Measurements from ENCODE around the gene FUNDC2.
A peak's percentile ranks its signal among the peaks of the same experiment; 100 is the strongest.

Gene FUNDC2

GRCh38 chrX:155068165-155068564, 41.5 kb downstream of the FUNDC2 start:
- no peak for DNase-seq
- H3K9ac ChIP-seq (ENCODE audit: low read length) = no peak overlapping the region
- H3K9me2 ChIP-seq (replicated peaks; ENCODE audit: insufficient read depth, low read length) = no peaks in the 10 kb centered on the region
- H3F3A ChIP-seq (ENCODE audit: insufficient read depth, low read length) = no peaks in the 10 kb centered on the region
- no peaks in the 10 kb centered on the region for H3K4me1 ChIP-seq (ENCODE audit: low read length)
- H3K79me2 ChIP-seq (ENCODE audit: low read length) = peaks cover 19% of the 10 kb centered on the region
- H3K9me3 ChIP-seq (replicated peaks; ENCODE audit: insufficient read depth, low read length) = no peaks in the 10 kb centered on the region
- no peak overlapping the region for H2AFZ ChIP-seq (ENCODE audit: low read length)
- H3K27me3 ChIP-seq (replicated peaks; ENCODE audit: insufficient read depth, low read length) = no peaks in the 10 kb centered on the region
- TF ChIP-seq, protein P1, sequence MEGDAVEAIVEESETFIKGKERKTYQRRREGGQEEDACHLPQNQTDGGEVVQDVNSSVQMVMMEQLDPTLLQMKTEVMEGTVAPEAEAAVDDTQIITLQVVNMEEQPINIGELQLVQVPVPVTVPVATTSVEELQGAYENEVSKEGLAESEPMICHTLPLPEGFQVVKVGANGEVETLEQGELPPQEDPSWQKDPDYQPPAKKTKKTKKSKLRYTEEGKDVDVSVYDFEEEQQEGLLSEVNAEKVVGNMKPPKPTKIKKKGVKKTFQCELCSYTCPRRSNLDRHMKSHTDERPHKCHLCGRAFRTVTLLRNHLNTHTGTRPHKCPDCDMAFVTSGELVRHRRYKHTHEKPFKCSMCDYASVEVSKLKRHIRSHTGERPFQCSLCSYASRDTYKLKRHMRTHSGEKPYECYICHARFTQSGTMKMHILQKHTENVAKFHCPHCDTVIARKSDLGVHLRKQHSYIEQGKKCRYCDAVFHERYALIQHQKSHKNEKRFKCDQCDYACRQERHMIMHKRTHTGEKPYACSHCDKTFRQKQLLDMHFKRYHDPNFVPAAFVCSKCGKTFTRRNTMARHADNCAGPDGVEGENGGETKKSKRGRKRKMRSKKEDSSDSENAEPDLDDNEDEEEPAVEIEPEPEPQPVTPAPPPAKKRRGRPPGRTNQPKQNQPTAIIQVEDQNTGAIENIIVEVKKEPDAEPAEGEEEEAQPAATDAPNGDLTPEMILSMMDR (IDR thresholded peaks at IDR 0.05; ENCODE audit: low read length) = no peak
- TF ChIP-seq EZH2 (optimal IDR thresholded peaks at IDR 0.05; ENCODE audit: low read depth, low read length) (no peak), EZH2phosphoT487 (IDR thresholded peaks at IDR 0.05; ENCODE audit: low read length) (no peak)
- no peak overlapping the region for H3K4me2 ChIP-seq (ENCODE audit: low read depth, low read length)
- H3K36me3 ChIP-seq (replicated peaks; ENCODE audit: insufficient read depth, low read length) = no peaks in the 10 kb centered on the region
- no peak overlapping the region for H3K27ac ChIP-seq (ENCODE audit: low read length)
- H4K20me1 ChIP-seq (ENCODE audit: insufficient read depth, low read length) = no peaks in the 10 kb centered on the region
- no peak overlapping the region for H3K4me3 ChIP-seq (ENCODE audit: low read length)

DNA sequence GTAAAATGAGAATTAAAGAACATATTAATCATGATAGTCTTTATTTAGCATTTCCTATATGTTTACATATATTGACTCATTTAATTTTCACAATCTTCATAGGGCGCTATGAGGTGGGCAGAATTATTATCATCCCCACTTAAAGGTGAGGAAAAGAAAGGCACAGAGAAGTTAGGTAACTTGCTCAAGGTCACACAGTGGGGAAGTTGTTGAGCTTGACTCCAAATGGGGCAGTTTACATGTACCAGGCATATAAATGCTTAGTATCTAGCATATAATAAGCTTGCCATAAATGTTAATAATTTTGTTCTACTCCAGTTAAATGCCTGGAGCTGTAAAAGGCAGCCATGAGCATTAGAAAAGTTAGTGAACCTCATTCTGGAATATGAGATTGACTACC, 42.8 kb downstream of the FUNDC2 start:
- H3K4me3 ChIP-seq (ENCODE audit: low read length) = no peak overlapping the region

DNA sequence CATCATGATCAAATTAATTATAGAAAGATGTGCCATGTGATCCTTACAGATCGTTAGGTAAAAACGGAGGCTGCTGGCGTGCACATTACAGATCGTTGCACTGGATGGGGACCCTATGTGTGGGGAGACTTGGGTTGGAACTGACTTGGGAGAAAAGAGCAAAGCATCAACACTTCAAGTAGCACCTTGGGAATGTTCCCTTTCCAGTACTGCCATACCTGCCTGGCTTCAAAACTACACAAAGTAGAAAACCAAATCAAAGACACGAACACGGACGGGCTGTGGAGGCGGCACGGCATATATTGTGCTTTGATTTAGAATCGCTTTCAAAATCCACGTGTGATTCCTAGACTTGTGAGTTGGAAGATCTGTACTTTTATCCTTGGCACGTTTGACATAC, 43.4 kb downstream of the FUNDC2 start:
- Histone ChIP-seq H3K4me2 (ENCODE audit: low read depth, low read length) (peak overlapping the region; percentile 61), H3K4me3 (ENCODE audit: low read length) (peak overlapping the region; percentile 66), H3K27me3 (replicated peaks; ENCODE audit: insufficient read depth, low read length) (no peaks in the 10 kb centered on the region), H4K20me1 (ENCODE audit: insufficient read depth, low read length) (no peaks in the 10 kb centered on the region), H3F3A (ENCODE audit: insufficient read depth, low read length) (no peaks in the 10 kb centered on the region; the same call in 1 of the 2 replicates), H3K9me3 (replicated peaks; ENCODE audit: insufficient read depth, low read length) (no peaks in the 10 kb centered on the region), H3K9me2 (replicated peaks; ENCODE audit: insufficient read depth, low read length) (no peaks in the 10 kb centered on the region), H2AFZ (ENCODE audit: low read length) (peak overlapping the region; percentile 69; the same call in 1 of the 2 replicates), H3K79me2 (ENCODE audit: low read length) (peaks cover 26% of the 10 kb centered on the region), H3K4me1 (ENCODE audit: low read length) (peaks cover 5% of the 10 kb centered on the region; the same call in 1 of the 2 replicates), H3K27ac (ENCODE audit: low read length) (no peak overlapping the region), H3K9ac (ENCODE audit: low read length) (peak overlapping the region; percentile 62), H3K36me3 (replicated peaks; ENCODE audit: insufficient read depth, low read length) (no peaks in the 10 kb centered on the region)
- DNase-seq = no peak
- TF ChIP-seq, protein P1 (IDR thresholded peaks at IDR 0.05; ENCODE audit: low read length) = no peak
- no peak for TF ChIP-seq EZH2phosphoT487 (IDR thresholded peaks at IDR 0.05; ENCODE audit: low read length)
- no peak for TF ChIP-seq EZH2 (optimal IDR thresholded peaks at IDR 0.05; ENCODE audit: low read depth, low read length)

More for the DNA sequence above, 42.8 kb downstream of the FUNDC2 start:
- no peaks in the 10 kb centered on the region for H3K9me3 ChIP-seq (replicated peaks; ENCODE audit: insufficient read depth, low read length)
- H3K27me3 ChIP-seq (replicated peaks; ENCODE audit: insufficient read depth, low read length) = no peaks in the 10 kb centered on the region
- no peak for DNase-seq
- peak overlapping the region; percentile 61; the same call in 1 of the 2 replicates for H3K4me2 ChIP-seq (ENCODE audit: low read depth, low read length)
- no peak overlapping the region for H2AFZ ChIP-seq (ENCODE audit: low read length)
- TF ChIP-seq EZH2phosphoT487 (IDR thresholded peaks at IDR 0.05; ENCODE audit: low read length) = no peak
- TF ChIP-seq EZH2 (optimal IDR thresholded peaks at IDR 0.05; ENCODE audit: low read depth, low read length) = no peak
- TF ChIP-seq, protein P1 (IDR thresholded peaks at IDR 0.05; ENCODE audit: low read length) = no peak
- H3K79me2 ChIP-seq (ENCODE audit: low read length) = peaks cover 26% of the 10 kb centered on the region
- H4K20me1 ChIP-seq (ENCODE audit: insufficient read depth, low read length) = no peaks in the 10 kb centered on the region
- no peaks in the 10 kb centered on the region for H3K36me3 ChIP-seq (replicated peaks; ENCODE audit: insufficient read depth, low read length)
- H3K9ac ChIP-seq (ENCODE audit: low read length) = no peak overlapping the region
- no peaks in the 10 kb centered on the region for H3K9me2 ChIP-seq (replicated peaks; ENCODE audit: insufficient read depth, low read length)
- H3F3A ChIP-seq (ENCODE audit: insufficient read depth, low read length) = no peaks in the 10 kb centered on the region; the same call in 1 of the 2 replicates
- H3K4me1 ChIP-seq (ENCODE audit: low read length) = peaks cover 5% of the 10 kb centered on the region; the same call in 1 of the 2 replicates
- no peak overlapping the region for H3K27ac ChIP-seq (ENCODE audit: low read length)
